ENCODE results near the gene DUSP16.

Gene DUSP16

DNA sequence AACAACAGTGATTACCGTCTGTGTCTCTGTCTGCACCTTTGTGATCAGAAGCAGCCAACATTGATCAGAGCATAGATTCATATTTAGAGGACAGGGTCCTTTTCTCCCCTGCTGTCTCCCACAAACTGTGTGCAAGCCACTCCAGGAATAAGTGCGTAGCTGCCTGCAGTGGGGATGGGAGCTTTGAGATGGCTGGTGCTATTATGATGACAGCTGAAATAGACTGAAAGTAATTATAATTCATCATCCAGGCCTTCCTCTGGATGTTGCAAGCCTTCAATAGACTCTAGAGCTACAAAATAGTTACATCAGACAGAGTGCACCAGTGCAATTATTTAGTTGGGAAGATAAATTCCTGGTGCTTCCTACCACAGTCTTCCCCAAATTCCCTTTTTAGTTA lies 137.7 kb downstream of the DUSP16 start:
- Histone ChIP-seq H3K27ac (no peak overlapping the region), H3K4me3 (ENCODE audit: low read depth, low read length) (no peak overlapping the region), H3K9me3 (ENCODE audit: severe bottlenecking) (no peaks in the 10 kb centered on the region), H3K36me3 (no peaks in the 10 kb centered on the region), H3K27me3 (ENCODE audit: insufficient read depth, low read depth, severe bottlenecking) (no peaks in the 10 kb centered on the region)
- TF ChIP-seq, protein P1, sequence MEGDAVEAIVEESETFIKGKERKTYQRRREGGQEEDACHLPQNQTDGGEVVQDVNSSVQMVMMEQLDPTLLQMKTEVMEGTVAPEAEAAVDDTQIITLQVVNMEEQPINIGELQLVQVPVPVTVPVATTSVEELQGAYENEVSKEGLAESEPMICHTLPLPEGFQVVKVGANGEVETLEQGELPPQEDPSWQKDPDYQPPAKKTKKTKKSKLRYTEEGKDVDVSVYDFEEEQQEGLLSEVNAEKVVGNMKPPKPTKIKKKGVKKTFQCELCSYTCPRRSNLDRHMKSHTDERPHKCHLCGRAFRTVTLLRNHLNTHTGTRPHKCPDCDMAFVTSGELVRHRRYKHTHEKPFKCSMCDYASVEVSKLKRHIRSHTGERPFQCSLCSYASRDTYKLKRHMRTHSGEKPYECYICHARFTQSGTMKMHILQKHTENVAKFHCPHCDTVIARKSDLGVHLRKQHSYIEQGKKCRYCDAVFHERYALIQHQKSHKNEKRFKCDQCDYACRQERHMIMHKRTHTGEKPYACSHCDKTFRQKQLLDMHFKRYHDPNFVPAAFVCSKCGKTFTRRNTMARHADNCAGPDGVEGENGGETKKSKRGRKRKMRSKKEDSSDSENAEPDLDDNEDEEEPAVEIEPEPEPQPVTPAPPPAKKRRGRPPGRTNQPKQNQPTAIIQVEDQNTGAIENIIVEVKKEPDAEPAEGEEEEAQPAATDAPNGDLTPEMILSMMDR (IDR thresholded peaks at IDR 0.05; ENCODE audit: low read depth, low read length) = no peak
- no peak for DNase-seq

Measured in WERI-Rb-1 (cell line).